HG03196 (cell line): Measurements from ENCODE around the gene PARD3.
A peak's percentile ranks its signal among the peaks of the same experiment; 100 is the strongest.
"Not testable (repeated sequence)": the region's sequence is repeated elsewhere in the genome, so short reads cannot be mapped to it uniquely, and the experiment has no call there.

Source experiments
- ATAC-seq: cut with Tn5 transposase; IDR thresholded peaks from one replicate; pipeline ENCODE4 v1.9.1; 2021; ENCODE audit not compliant: unreplicated experiment

PARD3 gene

DNA sequence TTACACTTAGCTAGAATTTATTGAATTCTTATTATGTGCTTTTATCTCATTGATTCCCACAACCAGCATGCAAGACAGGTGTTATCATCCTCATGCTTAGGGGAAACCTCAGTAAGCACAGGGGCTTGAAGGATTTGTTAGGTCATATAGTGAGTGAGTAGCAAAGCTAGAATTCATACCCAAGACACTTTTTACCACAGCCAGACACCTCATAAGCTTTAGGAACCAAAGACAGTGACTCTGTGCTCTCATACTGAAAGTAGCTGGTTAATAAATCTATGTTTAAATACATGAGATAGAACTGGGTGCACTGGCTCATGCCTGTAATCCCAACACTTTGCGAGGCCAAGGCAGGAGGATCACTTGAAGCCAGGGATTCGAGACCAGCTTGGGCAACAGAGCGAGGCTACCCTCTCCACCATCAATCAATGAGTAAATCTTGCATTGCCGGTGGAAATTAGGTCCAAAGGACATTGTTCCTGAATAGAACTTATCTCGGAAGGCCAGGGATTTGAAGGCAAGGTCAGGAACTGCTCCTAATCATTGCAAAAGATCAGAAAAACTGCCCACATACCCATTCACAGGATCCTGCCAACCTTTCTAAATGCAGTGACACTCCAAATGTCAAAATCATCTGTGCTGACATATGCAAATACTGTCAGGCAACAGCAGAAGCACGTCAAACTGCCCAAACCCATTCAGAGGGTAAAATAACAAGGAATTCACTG lies 523.5 kb downstream of the PARD3 start:
- ATAC-seq: peak; percentile 88

DNA sequence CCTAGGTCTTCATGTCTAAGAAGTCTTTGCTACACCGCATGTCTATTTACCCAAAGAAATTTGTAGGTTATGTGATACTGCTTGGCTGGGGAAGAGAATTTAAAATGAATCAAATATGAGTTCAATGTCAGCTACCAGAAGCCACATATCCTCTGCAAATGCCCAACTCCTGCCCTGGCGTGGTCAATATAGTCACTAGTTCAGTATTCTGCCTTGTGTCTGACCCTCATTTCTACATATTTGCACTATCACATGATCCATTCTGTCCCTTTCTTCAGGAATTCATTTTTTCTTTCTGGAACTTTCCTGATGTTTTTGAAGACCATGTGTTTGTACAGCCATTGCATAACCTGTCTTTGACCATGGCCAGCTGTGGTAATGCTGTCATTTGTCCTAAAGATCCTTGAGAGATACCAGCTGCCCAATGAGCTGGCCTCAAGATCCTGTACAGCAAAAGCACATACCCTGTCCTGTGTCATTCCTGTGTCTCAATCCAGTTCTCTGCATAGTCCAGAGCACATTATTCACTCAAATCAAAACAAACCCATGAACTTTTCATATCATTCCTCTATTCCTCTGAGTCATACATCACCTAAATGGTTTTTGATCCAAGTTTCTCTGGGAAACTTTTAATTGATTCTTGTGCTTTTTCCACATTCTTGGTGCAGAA lies 524.5 kb downstream of the PARD3 start:
- ATAC-seq: no peak

DNA sequence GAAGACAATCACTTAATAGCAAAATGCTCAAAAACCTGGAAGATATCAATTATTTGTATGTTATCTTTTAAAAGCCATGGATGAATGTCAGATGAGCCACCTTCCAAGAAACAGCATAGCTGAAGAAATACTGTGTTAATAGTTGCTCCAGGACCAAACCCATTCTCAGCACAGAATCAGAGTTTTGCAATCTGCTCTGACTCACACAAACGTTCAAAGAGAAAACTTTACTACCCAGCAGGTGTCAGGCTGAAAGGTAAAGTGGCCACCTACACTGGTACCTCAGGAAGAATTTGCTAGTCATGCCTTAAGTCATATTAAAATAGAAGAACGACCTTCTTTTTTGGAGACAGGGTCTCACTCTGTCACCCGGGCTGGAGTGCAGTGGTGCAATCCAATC lies 526.5 kb downstream of the PARD3 start:
- no peak for ATAC-seq

DNA sequence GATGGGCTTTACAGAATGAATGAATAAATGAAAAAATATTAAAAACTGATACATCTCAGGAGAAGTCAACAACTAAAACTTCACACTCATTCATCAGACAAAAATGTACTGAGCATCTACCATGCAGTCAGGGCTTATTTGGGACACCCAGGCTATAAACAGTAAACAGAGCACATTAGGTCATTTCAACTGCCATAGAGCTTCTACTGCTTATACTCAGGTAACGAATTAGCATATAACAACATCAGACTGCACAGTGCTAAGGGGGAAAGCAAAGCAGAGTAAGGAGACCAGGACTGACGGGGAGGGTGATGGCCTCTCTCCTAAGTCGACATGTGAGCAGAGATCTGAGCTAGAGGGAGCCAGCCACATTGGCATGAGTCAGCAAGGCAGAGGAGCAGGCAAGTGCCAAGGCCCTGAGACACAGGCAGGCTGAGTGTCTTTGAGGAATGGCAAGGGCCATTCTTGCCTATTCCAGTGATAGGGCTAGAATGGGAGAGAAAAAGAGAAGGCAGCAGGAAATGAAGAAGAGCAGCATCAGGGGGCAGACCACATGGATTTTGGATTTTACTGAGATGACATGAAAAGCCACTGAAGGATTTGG lies 528.9 kb downstream of the PARD3 start:
- no peak for ATAC-seq

DNA sequence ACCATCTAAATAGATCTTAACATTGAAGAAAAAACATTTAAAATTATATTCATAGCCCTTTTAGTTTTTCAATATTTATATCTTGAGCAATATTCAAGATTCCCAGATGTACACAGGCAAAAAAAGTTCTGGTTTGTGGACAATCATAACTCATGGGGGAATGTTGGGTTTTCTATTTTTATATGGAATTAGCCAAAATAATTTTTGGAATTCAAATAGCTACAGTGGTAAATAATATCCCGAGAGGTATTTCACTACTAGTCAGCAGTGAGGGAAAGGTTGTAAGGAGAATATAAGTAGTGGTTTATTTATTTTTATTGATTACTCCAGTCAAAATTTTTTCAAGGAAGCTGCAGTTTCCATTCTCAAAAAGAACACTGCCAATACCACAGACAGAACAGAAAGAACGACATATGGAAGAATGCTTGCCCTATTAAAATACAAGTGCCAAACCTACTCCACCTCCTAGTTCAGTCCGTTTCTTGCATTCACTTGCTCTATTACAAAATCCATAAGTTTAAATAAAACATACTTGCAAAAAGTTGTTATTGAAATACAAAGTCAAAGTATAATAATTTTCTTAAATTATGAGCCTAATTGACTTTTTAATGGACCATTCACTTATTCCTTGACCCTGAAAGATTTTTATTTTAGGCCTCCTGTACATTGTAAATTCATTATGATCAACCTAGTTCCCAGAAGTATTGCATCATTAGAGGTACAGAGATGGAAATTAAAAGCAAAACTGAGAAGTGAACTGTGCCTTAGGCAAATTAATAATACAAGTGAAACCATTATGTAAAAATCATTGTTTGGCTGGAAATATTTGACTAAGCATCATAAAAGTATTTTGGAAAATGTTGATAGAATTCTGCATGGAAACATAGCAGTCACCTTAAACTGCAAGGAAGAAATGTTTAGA lies 533.2 kb downstream of the PARD3 start:
- ATAC-seq: no peak

DNA sequence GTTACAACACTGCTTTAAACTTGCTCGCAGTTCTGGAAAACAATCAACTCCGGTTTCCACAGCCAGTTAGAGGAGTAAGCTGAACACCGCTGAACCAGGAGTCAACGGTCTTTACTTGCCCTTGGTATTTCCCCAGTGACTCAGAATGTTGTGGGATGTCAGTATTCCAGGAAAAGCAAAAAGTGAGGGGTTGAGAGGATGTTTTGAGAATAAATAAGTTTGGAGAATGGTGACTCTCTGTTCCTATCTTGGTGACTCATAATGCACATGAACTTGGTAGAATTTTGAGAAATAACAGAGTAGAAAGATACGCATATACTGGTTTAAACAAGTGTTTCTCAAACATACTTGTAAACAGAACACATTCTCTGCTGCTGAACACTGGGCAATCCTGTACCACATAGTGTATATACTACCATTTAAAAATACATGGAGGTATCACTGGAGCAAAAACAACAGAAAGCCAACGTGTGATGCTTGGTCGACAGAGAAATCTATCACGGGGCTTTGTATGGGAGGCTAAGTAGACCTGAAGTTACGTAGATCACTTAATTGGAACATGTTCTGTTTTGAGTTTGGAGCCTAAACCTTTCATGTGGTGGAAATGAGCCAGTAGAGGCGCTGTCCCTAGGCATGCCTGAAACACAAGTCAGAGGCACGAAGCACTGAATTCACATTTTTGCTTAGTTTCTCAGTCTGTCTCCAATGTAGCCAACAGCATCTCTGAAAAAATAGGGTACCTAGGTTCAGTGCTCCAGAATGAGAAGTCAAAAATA lies 534.3 kb downstream of the PARD3 start:
- ATAC-seq: no peak

DNA sequence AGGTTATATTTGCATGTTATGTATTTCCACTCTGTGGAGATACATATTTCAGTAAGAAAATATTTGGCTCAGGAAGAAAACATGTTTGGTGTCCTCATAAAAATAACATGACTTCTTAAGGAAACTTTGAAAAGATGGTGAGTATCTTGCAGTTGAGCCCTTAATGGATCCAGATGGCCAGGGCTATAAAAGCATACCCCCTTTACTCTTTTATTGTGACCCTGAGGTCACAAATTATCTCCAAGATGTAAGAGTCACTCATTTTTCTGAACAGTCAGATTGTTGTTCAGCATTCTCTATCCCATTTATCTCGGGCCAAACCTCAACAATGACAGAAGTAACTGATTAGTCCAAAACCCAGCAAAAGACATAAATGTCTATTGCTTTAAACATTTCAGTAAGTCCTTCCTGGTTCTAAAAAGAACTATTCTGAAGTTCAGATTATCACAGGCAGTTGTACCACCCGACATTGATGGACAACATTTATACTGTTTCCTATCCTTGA lies 539.4 kb downstream of the PARD3 start:
- ATAC-seq: no peak

DNA sequence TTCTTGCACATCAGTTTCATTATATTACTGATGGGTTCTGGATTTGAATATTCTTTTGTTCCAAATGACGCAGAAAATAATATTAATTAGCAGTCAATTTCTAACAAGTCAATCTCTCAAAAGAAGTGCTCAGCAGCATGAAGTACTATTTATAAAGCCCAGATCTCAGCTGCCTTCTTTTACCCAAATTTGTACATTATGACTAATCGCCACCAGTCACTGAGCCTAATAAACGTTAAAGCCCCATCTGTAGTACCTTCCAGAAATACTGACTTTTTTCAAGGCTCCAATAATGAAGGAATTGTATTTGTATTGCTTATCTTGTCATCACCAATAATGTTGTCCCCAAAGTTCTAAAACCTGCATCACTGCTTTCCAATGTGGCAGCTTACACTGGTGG lies 540.2 kb downstream of the PARD3 start:
- ATAC-seq: no peak

DNA sequence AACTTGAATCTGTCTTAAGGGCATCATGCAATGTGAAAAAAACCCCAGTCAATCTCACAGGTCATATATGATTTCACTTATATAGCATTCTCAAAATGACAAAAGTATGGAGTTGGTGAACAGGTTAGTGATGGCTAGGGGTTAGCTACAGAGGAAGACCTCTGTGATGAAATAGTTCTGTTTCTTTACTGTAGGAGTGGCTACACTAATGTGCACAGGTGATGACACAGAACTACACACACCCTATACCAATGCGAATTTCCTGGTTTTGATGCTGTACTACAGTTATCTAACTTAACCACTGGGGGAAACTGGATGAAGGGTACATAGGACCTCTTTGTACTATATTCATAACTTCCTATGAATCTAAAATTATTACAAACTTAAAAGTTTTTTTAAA lies 541.8 kb downstream of the PARD3 start:
- ATAC-seq: no peak

DNA sequence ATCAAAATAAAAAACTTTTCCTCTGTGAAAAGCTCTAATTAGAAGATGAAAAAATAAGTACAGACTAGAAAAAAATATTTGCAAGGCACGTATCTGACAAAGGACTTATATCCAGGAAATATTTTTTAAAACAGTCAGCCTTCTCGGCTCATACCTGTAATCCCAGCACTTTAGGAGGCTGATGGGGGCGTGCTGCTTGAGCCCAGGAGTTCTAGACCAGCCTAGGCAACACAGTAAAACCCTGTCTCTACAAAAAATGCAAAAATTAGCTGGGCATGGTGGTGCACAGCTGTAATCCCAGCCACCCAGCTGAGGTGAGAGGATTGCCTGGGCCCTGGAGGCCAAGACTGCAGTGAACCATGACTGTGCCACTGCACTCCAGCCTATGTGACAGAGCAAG lies 542.8 kb downstream of the PARD3 start:
- ATAC-seq: no peak

DNA sequence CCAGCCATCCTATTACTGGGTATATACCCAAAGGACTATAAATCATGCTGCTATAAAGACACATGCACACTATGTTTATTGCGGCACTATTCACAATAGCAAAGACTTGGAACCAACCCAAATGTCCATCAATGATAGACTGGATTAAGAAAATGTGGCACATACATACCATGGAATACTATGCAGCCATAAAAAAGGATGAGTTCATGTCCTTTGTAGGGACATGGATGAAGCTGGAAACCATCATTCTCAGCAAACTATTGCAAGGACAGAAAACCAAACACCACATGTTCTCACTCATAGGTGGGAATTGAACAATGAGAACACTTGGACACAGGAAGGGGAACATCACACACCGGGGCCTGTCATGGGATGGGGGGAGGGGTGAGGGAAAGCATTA lies 546.7 kb downstream of the PARD3 start:
- not testable (repeated sequence) for ATAC-seq

DNA sequence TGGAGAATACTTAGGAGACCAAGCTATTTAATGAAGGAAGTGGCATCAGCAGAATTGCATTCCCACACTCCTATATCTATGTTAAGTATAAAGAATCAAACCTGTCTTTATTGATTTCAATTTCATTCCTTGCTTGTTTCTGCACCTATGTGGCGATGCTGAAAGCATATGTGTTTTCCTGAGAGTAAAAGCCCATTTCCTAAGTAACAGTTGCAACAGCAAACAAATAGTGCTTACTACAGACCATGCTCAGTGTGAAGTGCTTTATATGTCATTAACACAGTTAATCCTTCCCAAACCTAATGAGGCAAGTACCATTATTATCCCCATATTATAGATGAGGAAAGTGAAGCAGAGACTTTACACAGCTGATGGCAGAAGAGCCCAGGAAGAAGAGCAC lies 552.1 kb downstream of the PARD3 start:
- no peak for ATAC-seq

DNA sequence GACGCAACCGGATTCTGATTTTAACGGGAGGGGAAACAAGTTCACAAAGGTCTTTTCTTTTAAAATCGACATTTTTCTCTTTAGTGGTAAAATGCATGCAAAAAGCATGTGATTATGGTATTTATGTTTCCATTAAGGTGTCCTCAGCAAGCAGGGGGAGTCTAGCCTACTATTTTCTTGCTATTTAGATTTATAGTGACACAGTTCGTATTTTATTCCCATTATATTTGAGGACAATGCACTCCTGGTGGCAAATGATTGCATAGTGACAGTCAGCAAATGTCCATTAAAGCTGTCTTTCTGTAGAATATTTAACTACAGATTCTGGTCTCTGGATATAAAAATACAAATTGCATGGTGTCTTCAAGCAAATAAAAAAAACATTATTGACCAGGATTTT lies 554.2 kb downstream of the PARD3 start:
- no peak for ATAC-seq

DNA sequence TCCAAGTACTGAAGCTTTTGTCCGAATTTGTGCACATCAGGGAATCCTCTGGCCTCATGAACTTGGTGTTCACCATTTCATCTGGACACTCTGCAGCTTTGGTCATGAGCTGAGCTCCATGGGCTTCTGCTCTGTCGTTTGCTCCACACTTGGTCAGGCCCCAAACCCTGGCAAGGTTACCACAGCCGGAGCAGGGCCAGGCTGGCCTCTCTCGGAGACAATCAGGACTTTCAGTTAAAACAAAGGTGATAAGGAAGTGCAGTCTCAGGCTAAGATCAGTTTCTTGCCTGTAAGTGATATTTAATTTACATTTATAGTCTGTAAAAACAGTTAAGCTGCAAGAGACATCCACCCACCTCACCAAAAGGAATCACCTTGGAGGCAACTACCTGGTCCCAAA lies 558.9 kb downstream of the PARD3 start:
- ATAC-seq: no peak

DNA sequence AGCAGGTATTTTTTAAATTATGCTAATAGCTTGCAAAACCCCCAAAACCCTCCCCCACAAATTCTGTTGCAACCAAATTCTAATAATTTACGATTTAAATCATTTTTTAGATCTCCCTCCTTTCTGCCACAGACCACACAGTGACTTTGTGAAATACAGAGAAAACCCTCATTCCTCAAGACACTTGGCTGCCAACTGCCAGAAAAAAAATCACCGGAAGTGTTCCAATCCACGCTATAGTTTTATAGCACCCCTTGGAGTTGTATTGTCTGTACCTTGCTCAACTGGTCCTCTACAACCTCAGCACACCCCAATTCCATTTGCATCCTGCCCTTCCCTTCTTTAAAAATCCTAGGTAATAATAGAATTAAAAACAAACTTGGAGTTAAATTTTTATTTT lies 560.1 kb downstream of the PARD3 start:
- ATAC-seq: no peak

DNA sequence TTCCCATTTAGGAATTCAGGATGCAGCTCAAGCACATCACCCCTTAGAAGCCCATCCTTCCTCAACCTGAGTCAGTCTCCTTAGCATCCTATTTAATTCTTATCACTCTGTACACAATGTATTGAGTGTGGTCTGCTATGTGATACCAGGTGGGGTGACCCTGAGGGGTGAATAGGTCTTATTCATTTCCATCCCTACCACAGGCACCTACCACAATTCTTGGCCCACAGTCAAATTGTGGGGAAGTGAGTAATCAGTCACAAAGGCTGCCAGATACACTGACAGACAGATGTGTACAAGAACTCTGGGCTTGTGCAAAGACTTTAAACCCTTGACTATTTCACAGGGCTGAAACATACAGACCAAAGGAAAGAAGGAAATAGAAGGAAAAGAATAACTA lies 560.5 kb downstream of the PARD3 start:
- peak; percentile 72 for ATAC-seq

DNA sequence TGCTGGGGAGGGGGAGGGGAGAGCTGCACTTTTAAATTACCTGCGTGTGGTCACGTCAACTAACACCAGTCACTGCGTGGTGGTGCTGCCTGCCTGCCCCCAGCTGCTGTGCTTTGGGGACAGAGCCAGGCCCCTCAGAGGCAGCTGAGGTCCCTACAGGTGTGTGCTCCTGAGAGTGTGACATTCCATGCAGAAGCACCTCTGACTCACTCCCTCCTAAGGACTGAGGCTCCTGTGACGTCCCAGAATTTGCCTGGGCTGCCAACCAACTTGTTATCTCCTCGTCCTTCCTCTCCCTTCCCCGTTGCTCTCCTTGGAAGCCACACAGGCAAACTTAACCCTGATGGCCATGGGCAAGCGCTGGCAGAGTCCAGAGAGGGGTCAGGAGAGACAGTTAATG lies 563.0 kb downstream of the PARD3 start:
- ATAC-seq: no peak

DNA sequence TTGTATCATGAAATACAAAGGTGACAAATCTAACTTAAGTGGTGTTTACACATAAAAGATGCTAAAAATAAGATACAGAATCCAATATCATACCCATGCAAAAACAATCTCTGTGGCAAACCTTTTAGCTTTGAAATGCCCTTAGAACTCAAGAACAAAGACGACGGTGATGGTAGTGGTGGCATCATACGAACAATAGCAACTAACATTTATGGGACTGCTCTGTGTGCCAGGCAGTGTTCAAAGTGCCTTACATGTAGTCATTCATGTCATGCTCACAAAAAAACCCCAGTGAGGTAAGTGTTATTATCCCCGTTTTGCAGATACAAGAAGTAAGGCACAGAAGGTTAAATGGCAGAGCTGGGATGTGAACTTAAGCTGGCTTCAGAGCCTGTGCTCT lies 563.9 kb downstream of the PARD3 start:
- ATAC-seq: no peak

DNA sequence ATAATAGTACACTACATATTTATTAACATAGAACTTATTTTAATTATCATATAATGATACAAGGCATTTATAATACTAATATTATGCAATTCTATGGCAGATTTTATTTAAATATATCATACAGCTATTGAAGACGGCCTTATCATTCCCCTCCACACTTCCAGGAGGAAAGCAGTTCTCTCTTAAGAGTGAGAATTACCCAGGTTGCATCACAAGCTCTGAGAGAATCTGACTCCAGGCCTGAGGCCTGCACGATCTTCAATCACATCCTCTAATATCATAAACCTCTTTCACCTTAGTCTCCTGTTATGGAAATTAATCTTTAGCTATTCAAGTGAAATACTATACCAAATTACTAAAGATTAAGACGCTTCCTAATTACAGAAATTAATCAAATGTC lies 564.4 kb downstream of the PARD3 start:
- ATAC-seq: no peak

DNA sequence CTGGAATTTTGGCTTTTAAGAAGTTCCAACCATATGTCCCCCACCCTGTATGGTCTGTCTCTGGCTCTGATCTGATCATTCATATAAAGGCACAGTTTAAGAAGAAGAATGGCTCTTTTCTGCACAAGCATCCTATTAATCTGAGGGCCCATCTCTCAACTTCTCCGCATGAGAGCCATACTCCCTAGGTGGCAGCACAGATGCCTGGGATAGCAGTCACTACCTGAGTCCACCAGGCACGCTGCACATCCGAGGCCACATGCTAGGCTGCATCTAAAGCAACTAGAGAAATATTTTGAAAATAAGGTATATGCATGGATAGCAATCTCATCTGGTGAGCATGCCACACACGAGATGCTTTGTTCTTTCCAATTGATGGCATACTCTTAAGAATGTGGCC lies 565.5 kb downstream of the PARD3 start:
- no peak for ATAC-seq
